AG04450 (cell line): ENCODE results near the gene SPATA20. TPM values are rescaled to one million over a fixed set of nuclear protein-coding genes. Genes with fewer than 3 reads are reported as not detected.

ENCODE experiments used
- CTCF ChIA-PET: fragments of 300-600, 350-600 bp; formaldehyde crosslinking; extraction: SDS; loops from one replicate; lab custom pipeline; 2022; ENCODE audit warnings: antibody characterized with exemption, inconsistent platforms; lab: Charles Lee
- POLR2A ChIA-PET: fragments of 350-600 bp; formaldehyde crosslinking; extraction: SDS; loops from one replicate; lab custom pipeline; 2021; ENCODE audit warnings: antibody characterized with exemption, inconsistent platforms; lab: Yijun Ruan, JAX
- DNase-seq: peaks from one replicate; pipeline ENCODE4 v3.0.0-alpha.2; 2011; ENCODE audit warnings: low read depth, low spot score
- H3K27ac ChIP-seq: one replicate; pipeline ENCODE4 v1.5.1; 2012; ENCODE audit warnings: low read depth, low read length, control low read depth
- H3K27me3 ChIP-seq: one replicate; pipeline ENCODE4 v1.6.0; 2012; ENCODE audit warnings: low read length; ENCODE audit not compliant: control insufficient read depth, insufficient read depth
- H3K4me3 ChIP-seq: 2 replicates; pipeline ENCODE4 v1.5.1; 2011; ENCODE audit warnings: mild to moderate bottlenecking, low read depth, low read length, control low read depth
- H3K9me3 ChIP-seq: 2 replicates; pipeline ENCODE4 v1.5.1; 2012; ENCODE audit warnings: low read length; ENCODE audit not compliant: control insufficient read depth, insufficient read depth
- CTCF ChIP-seq: IDR thresholded peaks from 2 replicates; pipeline ENCODE4 v1.5.1; 2011; ENCODE audit warnings: low read depth, low read length, control low read depth, inconsistent platforms
- polyA plus RNA-seq: library from polyadenylated mRNA; depleted of rRNA; stranded (reverse); fragments of >200 nt; gene quantifications from 2 replicates; pipeline ENCODE4 v1.2.3, GENCODE V29; 2011

SPATA20 gene
- polyA plus RNA-seq, 1 experiment = 17.1 TPM

- ChIA-PET CTCF (interaction anchor here (0.7 to 1.2 kb wide), 2 partner anchors 70 to 138 kb away, joined by 3 read pairs; no protein-coding TSS in a partner anchor), POLR2A (interaction anchor here (1.4 kb wide), 1 partner anchor 81 kb away, joined by 3 read pairs; no protein-coding TSS in a partner anchor)
- TF ChIP-seq CTCF = no peak
- no peak for DNase-seq
- Histone ChIP-seq H3K9me3 (no peaks in the 10 kb centered on the region; the same call in 1 of the 2 replicates), H3K27me3 (peaks cover 37% of the 10 kb centered on the region), H3K4me3 (no peak overlapping the region), H3K27ac (no peak overlapping the region)
Observed at GRCh38 chr17:50556803-50557202, 9.8 kb downstream of the SPATA20 start.

GRCh38 chr17:50557630-50558029 is 10.7 kb downstream of the SPATA20 start:
- Histone ChIP-seq H3K4me3 (no peak overlapping the region), H3K27ac (no peak overlapping the region), H3K9me3 (no peaks in the 10 kb centered on the region; the same call in 1 of the 2 replicates), H3K27me3 (peaks cover 44% of the 10 kb centered on the region)
- TF ChIP-seq CTCF = no peak
- ChIA-PET POLR2A (interaction anchor here (1.4 kb wide), 1 partner anchor 81 kb away, joined by 3 read pairs; no protein-coding TSS in a partner anchor), CTCF (interaction anchor here (1.2 kb wide), 1 partner anchor 137 kb away, joined by 3 read pairs; no protein-coding TSS in a partner anchor)
- DNase-seq = no peak

- ChIA-PET CTCF (no interaction called here), POLR2A (interaction anchor here (1.4 kb wide), 1 partner anchor 80 kb away, joined by 3 read pairs; no protein-coding TSS in a partner anchor)
Observed at GRCh38 chr17:50558091-50558490, 11.1 kb downstream of the SPATA20 start.

GRCh38 chr17:50558581-50558940 is 11.6 kb downstream of the SPATA20 start:
- H3K27ac ChIP-seq = no peak overlapping the region
- peaks cover 53% of the 10 kb centered on the region for H3K27me3 ChIP-seq
- no peaks in the 10 kb centered on the region; the same call in 1 of the 2 replicates for H3K9me3 ChIP-seq
- no peak for DNase-seq
- no peak for TF ChIP-seq CTCF
- H3K4me3 ChIP-seq = no peak overlapping the region
- ChIA-PET POLR2A (no interaction called here), CTCF (no interaction called here)

More at GRCh38 chr17:50558091-50558490, 11.1 kb downstream of the SPATA20 start:
- Histone ChIP-seq H3K9me3 (no peaks in the 10 kb centered on the region; the same call in 1 of the 2 replicates), H3K4me3 (no peak overlapping the region), H3K27me3 (peaks cover 48% of the 10 kb centered on the region), H3K27ac (no peak overlapping the region)
- DNase-seq = no peak
- no peak for TF ChIP-seq CTCF

- CTCF ChIA-PET = interaction anchor here (0.8 to 1.9 kb wide), 2 partner anchors 9 to 135 kb away, joined by 4 to 19 read pairs; no protein-coding TSS in a partner anchor
- POLR2A ChIA-PET = interaction anchor here (0.6 kb wide), 1 partner anchor 897 kb away, joined by 5 read pairs; no protein-coding TSS in a partner anchor
- H3K4me3 ChIP-seq = no peak overlapping the region
Observed at GRCh38 chr17:50558941-50559614, 12.1 kb downstream of the SPATA20 start.

More at GRCh38 chr17:50558941-50559614, 12.1 kb downstream of the SPATA20 start:
- Histone ChIP-seq H3K27ac (no peak overlapping the region), H3K27me3 (peaks cover 58% of the 10 kb centered on the region), H3K9me3 (no peaks in the 10 kb centered on the region; the same call in 1 of the 2 replicates)
- DNase-seq = no peak
- TF ChIP-seq CTCF = no peak
